ENCODE results near the gene ISM1.
A peak's percentile ranks its signal among the peaks of the same experiment; 100 is the strongest.

The ISM1 gene

GRCh38 chr20:13325033-13325432, 104.0 kb downstream of the ISM1 start:
- peak; percentile 66 for TF ChIP-seq CTCF (IDR thresholded peaks at IDR 0.05)

GRCh38 chr20:13325796-13326340, 104.8 kb downstream of the ISM1 start:
- no peak for TF ChIP-seq CTCF (IDR thresholded peaks at IDR 0.05)

GRCh38 chr20:13331536-13331935, 110.5 kb downstream of the ISM1 start:
- TF ChIP-seq CTCF (IDR thresholded peaks at IDR 0.05) = no peak

- TF ChIP-seq CTCF (IDR thresholded peaks at IDR 0.05) = no peak
These were observed 112.0 kb downstream of the ISM1 start for GRCh38 chr20:13333036-13333435.

- TF ChIP-seq CTCF (IDR thresholded peaks at IDR 0.05) = no peak
These were observed 112.7 kb downstream of the ISM1 start for GRCh38 chr20:13333793-13334192.

DNA sequence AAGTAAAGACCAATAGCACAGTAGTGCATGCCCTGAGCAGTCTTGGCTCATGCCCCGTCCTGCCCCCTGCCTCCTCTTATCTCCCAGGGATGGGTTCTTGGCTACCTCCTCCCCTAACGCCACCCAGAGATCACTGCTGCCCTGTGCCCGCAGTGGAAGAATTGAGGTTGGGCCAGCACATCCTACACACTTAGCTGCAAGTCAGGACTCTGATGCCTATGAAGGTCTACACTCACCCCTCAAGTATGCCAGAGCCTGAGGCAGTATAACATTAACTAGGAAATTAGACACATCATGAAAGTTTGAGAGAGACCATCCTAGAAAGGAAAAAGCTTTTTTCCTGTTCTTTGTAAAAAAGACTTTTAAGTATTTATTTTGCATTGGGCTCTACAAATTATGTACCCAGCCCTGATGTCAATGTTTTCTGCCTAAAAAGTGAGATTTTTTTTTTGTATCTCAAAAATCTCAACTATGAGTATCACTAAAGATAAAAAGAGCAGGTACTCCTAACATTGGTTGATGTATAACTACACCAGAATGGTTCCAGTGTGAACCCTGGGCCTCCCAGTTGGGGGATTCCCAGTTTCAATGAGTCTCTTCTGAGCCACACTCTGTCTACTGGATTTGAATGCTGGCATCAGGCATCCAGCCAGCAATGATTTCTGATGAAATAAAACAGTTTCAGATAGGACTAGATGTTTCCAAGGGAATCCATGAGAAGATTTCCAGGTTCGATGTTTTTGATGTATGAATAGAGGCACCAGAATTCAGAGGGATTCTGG, 115.4 kb downstream of the ISM1 start:
- TF ChIP-seq CTCF (IDR thresholded peaks at IDR 0.05) = no peak

DNA sequence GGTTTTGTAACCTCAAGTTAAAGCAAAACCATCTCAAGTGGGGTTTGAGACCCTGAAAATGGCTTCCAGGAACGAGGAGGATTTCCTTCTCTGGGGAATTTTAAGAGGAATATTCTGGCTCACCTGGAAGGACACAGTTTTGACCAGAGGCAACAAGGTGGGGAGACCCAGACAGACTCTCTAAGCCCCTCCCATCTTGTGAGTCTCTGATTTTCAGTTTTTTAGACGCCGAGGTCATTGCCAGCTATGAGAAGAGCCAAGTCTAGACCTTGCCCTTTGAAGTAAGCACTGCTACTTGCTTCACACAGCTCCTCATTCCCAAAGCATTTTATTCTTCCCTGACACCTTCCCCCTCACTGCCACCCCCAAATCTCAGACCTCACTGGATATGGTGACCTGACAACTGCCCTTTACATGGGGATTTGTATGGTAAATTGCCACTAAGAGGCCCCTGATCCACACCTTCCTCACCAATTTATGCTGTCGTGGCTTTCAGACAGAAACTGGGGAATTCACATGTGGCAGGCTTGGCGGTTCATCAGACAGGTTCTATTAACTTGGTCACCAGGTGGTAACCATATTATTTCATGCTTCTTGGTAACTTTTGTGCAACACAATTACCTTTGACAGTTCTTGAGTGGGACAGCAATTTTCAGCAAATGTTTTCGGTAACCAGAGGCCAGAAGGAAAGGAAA, 116.2 kb downstream of the ISM1 start:
- TF ChIP-seq CTCF (IDR thresholded peaks at IDR 0.05) = no peak

Data from LNCAP (cell line).